Measurements from ENCODE around the gene BACH2.
A peak's percentile ranks its signal among the peaks of the same experiment; 100 is the strongest.
"Not testable (repeated sequence)": the region's sequence is repeated elsewhere in the genome, so short reads cannot be mapped to it uniquely, and the experiment has no call there.

Gene BACH2

GRCh38 chr6:90301816-90302215, 5.2 kb upstream of the BACH2 start:
- no peak for DNase-seq (ENCODE audit: low spot score)

DNA sequence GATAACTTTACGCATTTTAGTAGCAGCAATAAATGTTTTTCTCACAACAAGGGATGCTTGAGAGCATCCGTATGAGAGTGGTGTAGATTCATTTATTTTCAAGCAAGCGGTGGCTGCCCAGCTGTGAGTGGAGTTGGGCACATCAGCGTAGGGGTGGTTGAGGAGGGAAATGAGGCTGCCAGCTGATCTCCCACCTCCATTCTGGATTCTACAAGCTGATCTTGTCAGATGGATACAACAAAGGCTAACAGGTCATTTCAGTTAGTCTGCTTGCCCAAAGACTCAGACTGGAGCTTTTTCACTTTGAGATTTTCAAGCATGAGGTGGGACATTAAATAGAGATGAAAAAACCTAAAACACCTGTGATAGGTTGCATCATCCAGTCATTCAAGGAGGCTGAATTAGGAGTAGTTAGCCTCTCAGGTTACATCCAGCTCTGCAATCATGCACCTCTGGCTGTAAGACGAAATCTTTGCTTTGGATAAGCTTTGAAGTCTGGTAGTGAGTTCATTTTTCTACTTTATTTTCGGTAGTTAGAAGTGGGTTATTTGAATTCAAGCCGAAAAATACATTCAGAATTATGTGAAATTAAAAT, 1.9 kb upstream of the BACH2 start:
- no peak for DNase-seq (ENCODE audit: low spot score)

DNA sequence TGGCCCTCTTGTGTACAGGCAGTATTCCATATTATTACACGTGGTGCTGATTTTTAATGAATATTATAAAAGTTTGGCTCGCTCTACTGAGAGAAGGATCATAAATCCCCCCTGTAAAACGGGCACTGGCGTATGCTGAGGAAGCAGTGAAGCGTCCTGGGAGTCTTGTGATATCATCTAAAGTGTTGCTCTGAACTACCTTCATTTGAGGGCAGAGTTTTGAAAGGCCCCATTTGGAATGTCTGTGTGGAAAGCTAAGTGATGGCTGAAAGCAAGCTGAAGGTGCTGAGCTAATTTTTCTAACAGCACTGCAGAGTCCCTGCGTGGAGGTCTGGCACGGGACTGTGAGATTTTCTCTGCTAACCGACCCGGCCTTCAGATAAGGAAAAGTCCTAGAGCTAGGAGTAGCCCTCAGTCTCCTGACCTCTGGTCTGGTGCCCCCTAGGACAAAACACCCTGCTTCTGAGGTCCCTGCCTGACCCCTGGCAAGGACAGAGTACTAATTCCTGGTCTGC, 1.3 kb upstream of the BACH2 start:
- no peak for DNase-seq (ENCODE audit: low spot score)

DNA sequence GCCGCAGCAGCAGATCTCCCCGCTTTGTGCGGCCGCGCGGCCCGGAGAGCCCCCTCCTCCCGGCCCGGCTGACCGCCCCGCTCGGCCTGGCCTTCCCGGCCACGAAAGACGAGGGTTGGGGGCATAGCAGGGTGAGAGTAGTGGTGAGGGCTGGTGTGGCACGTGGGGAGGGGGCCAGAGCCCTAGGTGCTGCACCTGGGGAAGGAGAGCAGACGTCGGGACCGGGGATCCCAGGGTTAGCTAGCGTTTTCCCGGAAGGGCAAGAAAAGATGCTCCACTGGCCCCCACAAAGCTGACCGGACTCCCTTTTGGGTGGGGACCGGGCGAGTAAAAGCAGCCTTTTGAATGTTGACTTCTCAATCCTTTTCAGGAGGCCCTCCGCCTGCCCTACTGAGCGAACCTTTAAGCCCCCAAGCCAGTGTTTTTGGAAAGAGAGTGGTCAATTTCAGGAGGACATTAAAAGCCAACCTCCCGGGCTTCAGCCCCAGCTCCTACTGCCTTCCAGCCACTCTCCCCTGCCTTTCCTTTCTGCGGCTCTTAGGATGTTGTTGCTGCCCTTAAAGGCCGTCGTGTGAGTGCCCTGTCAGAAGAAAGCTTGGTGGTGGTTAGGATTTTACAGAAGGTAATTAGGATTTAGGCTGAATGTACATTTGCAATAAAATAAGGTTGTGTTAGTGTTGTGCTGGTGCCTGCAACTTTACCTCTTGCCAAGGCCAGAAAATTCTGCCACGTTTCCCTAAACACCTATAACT, 648 bp upstream of the BACH2 start:
- DNase-seq (ENCODE audit: low spot score): no peak

GRCh38 chr6:90295854-90296340, 746 bp downstream of the BACH2 start:
- DNase-seq (ENCODE audit: low spot score): peak; percentile 69

- DNase-seq (ENCODE audit: low spot score): peak; percentile 28
Observed at GRCh38 chr6:90294989-90295853, 1.4 kb downstream of the BACH2 start.

GRCh38 chr6:90294614-90294988, 2.0 kb downstream of the BACH2 start:
- DNase-seq (ENCODE audit: low spot score): no peak

DNA sequence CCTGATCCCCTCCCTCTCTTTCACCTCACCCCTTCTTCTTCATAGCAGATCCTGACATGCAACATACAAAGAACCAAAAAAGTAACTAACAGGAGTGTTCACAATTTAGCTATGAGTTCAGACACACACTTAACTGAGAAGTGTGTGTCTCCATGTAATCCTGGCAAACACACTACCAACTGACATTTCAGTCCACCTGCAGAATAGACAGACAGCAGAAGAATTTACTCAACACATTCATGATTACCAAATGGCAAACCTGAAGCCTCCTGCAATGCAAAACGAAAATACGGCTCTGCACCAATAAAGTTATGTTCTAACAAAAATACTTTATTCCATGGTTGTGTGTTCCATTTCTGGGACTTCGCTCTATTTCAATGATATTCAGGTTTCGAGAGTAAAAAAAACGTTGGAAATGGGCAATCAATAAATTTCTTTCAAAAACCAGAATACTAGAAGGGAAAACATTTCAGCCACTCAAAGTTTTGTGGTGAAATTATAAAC, 2.6 kb downstream of the BACH2 start:
- DNase-seq (ENCODE audit: low spot score): no peak

DNA sequence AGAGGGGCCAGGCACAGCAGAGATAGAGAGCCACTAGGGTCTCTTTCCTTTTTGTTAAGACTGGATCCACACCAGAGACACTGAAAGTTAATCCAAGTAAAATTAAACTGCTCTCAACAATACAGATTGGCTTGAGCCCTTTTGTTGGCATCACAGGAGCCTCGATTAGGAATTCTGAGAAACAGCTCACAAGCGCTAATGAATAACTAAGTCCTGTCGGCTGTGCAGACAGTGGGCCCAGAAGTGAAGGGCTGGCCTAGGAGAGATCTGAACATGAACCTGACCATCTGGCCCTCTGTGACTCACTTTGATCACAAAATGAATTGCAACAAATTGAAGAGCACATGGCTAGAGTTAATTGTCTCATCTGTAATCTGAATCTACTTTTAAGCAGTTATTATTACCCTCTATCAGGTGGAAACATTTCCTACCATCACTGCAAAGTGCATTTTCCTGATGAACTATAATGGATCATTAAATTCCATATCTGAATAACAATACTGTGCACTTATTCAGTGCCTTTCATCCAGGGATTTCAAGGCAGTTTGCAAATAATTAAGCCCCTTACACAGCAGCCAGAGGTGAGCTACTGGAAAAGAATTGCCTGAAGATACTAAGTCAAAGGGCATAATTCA, 3.2 kb downstream of the BACH2 start:
- DNase-seq (ENCODE audit: low spot score): no peak

GRCh38 chr6:90291565-90291964, 5.1 kb downstream of the BACH2 start:
- DNase-seq (ENCODE audit: low spot score): no peak

DNA sequence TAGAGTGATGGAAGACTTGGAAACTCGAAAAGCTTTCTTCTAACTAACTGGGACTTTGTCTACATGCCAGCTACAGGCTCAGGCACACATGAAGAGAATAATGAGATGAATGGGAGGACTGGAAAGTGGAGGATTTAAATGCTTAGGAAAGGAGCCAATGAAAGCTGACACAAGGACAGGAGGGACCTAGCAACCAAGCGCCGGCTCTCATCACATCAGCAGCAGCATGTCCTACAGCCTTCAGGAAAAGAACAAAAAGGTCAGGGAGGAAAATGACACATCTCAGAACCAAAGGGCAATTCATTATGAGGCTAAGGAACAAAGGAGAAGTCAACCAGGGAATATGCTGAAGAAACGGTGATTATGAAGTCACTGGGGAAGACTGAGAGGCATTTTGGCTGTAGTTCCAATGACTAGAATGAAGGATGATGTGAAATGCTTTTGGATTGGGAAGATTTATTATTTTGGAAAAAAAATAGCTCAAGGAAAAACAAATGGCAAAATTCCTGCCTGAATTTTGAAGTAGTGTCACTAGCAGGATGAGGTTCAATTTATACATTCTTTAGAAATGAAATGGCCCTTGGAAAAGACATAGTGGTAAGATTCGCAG, 5.7 kb downstream of the BACH2 start:
- no peak for DNase-seq (ENCODE audit: low spot score)

GRCh38 chr6:90289902-90290301, 6.7 kb downstream of the BACH2 start:
- DNase-seq (ENCODE audit: low spot score): no peak

GRCh38 chr6:90288404-90288803, 8.2 kb downstream of the BACH2 start:
- peak; percentile 19 for DNase-seq (ENCODE audit: low spot score)

DNA sequence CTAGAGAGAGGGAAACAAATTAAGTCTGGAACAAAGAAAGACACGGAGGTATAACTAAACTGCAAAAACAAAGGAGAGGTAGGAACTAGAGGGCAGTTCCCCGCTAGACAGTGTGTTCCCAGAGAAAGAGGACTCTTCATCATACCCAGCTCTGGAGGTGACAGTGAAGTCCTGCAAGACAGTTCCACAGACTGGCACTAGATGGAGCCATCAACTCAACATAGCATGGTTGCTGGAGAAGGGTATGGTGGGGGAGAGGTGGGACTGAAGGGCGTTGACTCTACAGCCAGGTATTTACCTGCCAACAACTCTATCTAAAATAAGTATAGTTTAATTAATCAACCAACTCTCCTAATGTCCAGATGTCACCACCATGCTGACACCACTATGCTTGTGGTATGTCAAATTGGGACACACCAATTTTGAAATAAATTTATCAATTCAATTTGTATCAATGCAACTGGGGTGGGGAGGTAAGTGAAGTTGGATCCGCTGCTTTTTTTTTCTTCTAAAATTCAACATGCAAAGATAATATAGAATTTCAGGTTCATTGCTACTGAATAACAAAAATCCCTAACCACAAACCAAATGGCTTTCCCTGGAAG, 9.7 kb downstream of the BACH2 start:
- peak; percentile 70 for DNase-seq (ENCODE audit: low spot score)

DNA sequence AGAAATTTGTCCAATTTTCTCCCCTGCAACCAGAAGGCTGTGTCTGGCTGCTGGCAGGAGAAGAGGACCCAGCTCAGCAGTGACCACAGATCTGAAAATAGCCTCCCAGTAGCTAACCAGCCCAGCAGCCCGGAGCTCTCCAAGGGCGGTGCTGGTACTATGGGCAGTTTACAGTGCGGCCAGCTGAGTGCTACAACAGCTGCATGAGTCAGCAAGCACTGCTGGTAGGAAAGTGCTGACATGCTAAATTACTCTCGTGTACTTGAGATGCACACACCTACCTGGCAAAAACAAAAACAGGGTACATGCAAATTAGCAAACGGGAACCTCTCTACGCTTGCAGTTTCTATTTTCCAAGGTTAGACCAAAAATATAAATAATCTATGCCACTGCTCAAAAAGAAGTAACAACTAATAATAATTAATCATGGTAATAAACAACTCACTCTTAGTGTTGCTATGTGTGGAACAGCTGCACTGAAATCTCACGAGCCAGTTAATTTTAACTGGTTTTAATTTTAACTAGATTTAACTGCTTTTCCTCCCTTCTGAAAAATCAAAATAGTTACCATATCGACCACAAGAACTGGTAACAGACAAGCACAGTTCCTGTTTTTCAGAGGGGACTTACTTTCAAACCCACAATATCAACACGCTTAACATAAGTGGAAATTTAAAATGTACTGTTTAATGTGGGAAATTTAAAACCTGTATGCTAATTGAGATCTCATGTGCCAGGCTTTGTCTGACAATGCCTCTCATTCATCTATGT, 10.8 kb downstream of the BACH2 start:
- peak; percentile 79 for DNase-seq (ENCODE audit: low spot score)

- DNase-seq (ENCODE audit: low spot score): no peak
Observed at GRCh38 chr6:90285042-90285481, 11.6 kb downstream of the BACH2 start.

- peak; percentile 46 for DNase-seq (ENCODE audit: low spot score)
Observed at GRCh38 chr6:90284236-90285041, 12.2 kb downstream of the BACH2 start.

DNA sequence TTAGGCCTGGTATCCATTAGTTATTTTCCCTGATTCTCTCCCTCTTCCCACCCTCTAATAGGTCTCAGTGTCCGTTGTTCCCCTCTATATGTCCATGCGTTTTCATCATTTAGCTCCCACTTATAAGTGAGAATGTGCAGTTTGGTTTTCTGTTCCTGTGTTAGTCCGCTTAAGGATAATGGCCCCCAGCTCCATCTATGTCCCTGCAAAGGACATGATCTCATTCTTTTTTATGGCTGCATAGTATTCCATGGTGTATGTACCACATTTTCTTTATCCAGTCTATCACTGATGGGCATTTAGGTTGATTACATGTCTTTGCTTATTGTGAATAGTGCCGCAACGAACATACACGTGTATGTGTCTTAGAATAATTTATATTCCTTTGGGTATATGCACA, 14.4 kb downstream of the BACH2 start:
- not testable (repeated sequence) for DNase-seq (ENCODE audit: low spot score)

- DNase-seq (ENCODE audit: low spot score): no peak
Observed at GRCh38 chr6:90278129-90278528, 18.5 kb downstream of the BACH2 start.
